COLO829 (cell line): ENCODE data around the gene NT5C3B.
A peak's percentile ranks its signal among the peaks of the same experiment; 100 is the strongest.

Experiments
- DNase-seq: peaks from one replicate; pipeline ENCODE4 v3.0.0; 2012; ENCODE audit warnings: low spot score

NT5C3B gene

GRCh38 chr17:41810659-41811548, 25.1 kb downstream of the NT5C3B start:
- no peak for DNase-seq

GRCh38 chr17:41806685-41807445, 29.2 kb downstream of the NT5C3B start:
- no peak for DNase-seq

GRCh38 chr17:41803049-41804020, 32.7 kb downstream of the NT5C3B start:
- no peak for DNase-seq

- peak; percentile 59 for DNase-seq
Measured at GRCh38 chr17:41801374-41802271, 34.4 kb downstream of the NT5C3B start.

GRCh38 chr17:41800601-41801373, 35.2 kb downstream of the NT5C3B start:
- no peak for DNase-seq

GRCh38 chr17:41799366-41799765, 36.7 kb downstream of the NT5C3B start:
- DNase-seq = no peak

GRCh38 chr17:41797377-41797776, 38.7 kb downstream of the NT5C3B start:
- no peak for DNase-seq

- no peak for DNase-seq
Measured at GRCh38 chr17:41796121-41796895, 39.7 kb downstream of the NT5C3B start.

GRCh38 chr17:41794540-41794975, 41.5 kb downstream of the NT5C3B start:
- DNase-seq = no peak

GRCh38 chr17:41793784-41794539, 42.1 kb downstream of the NT5C3B start:
- DNase-seq = no peak

GRCh38 chr17:41792845-41793783, 42.9 kb downstream of the NT5C3B start:
- peak; percentile 28 for DNase-seq

GRCh38 chr17:41787021-41787418, 49.0 kb downstream of the NT5C3B start:
- no peak for DNase-seq

GRCh38 chr17:41786227-41787020, 49.6 kb downstream of the NT5C3B start, which contains the start of gene JUP:
TSS of gene JUP (minus strand) at chr17:41786711. CDS start at chr17:41771854, 14,857 bp downstream.
- peak; percentile 98 for DNase-seq

GRCh38 chr17:41785859-41786226, 50.2 kb downstream of the NT5C3B start:
- no peak for DNase-seq

- DNase-seq = no peak
Measured at GRCh38 chr17:41785091-41785858, 50.8 kb downstream of the NT5C3B start.
